GM21447 (cell line): ENCODE results near the gene FCRL5.

Experiments
- ATAC-seq: cut with Tn5 transposase; IDR thresholded peaks from one replicate; pipeline ENCODE4 v1.9.1; 2021; ENCODE audit not compliant: unreplicated experiment

Gene FCRL5

GRCh38 chr1:157532569-157532968 lies 19.7 kb downstream of the FCRL5 start:
- no peak for ATAC-seq

GRCh38 chr1:157523774-157524493 lies 28.4 kb downstream of the FCRL5 start:
- peak; percentile 65 for ATAC-seq

- ATAC-seq, result no peak
These were observed 31.3 kb downstream of the FCRL5 start for GRCh38 chr1:157521056-157521455.

- no peak for ATAC-seq
These were observed 31.9 kb downstream of the FCRL5 start for GRCh38 chr1:157520386-157520935.

GRCh38 chr1:157519451-157519850 lies 32.9 kb downstream of the FCRL5 start:
- ATAC-seq, result no peak

GRCh38 chr1:157517016-157517415 lies 35.3 kb downstream of the FCRL5 start:
- no peak for ATAC-seq

GRCh38 chr1:157515709-157516108 lies 36.6 kb downstream of the FCRL5 start:
- no peak for ATAC-seq

- no peak for ATAC-seq
These were observed 37.2 kb downstream of the FCRL5 start for GRCh38 chr1:157515141-157515540.

- ATAC-seq, result no peak
These were observed 40.0 kb downstream of the FCRL5 start for GRCh38 chr1:157512036-157512969.

GRCh38 chr1:157509546-157510232 lies 42.6 kb downstream of the FCRL5 start:
- no peak for ATAC-seq

GRCh38 chr1:157505481-157506272 lies 46.6 kb downstream of the FCRL5 start:
- ATAC-seq, result peak; percentile 87

- no peak for ATAC-seq
These were observed 47.7 kb downstream of the FCRL5 start for GRCh38 chr1:157504646-157505045.

GRCh38 chr1:157499521-157499920 lies 52.8 kb downstream of the FCRL5 start:
- no peak for ATAC-seq

GRCh38 chr1:157498736-157499090 lies 53.6 kb downstream of the FCRL5 start:
- no peak for ATAC-seq

GRCh38 chr1:157497987-157498735 lies 54.2 kb downstream of the FCRL5 start:
- no peak for ATAC-seq

- ATAC-seq, result no peak
These were observed 55.0 kb downstream of the FCRL5 start for GRCh38 chr1:157497284-157497683.

GRCh38 chr1:157496121-157496526 lies 56.2 kb downstream of the FCRL5 start:
- no peak for ATAC-seq

- ATAC-seq, result no peak
These were observed 57.0 kb downstream of the FCRL5 start for GRCh38 chr1:157495285-157495684.

GRCh38 chr1:157494093-157494492 lies 58.2 kb downstream of the FCRL5 start:
- ATAC-seq, result no peak
